Measurements from ENCODE around the gene ZNF860.

Gene ZNF860

GRCh38 chr3:32021748-32022147 lies 40.2 kb downstream of the ZNF860 start:
- H3K9me3 ChIP-seq (ENCODE audit: control insufficient read depth, insufficient read depth, low read length) = no peaks in the 10 kb centered on the region

DNA sequence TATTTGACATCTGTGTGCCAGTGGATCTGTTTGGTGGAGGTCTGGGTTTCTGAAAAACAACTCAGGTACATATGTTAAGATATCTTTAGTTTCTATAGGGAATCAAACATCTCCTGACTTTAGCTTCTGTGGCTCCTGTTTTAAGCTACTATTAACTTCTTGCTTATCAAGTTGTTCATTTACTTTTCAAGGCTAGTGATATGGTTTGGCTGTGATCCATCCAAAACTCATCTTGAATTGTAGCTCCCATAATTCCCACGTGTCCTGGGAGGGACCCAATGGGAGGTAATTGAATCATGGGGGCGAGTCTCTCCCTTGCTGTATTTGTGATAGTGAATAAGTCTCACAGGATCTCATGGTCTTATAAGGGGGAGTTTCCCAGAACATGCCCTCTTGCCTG lies 41.4 kb downstream of the ZNF860 start:
- Histone ChIP-seq H3K4me1 (ENCODE audit: insufficient read depth, low read length) (no peaks in the 10 kb centered on the region), H3K9ac (ENCODE audit: low read depth, low read length) (no peak overlapping the region), H3K9me3 (ENCODE audit: control insufficient read depth, insufficient read depth, low read length) (no peaks in the 10 kb centered on the region), H3K36me3 (ENCODE audit: insufficient read depth, low read length) (no peaks in the 10 kb centered on the region)

More at GRCh38 chr3:32021748-32022147, 40.2 kb downstream of the ZNF860 start:
- Histone ChIP-seq H3K9ac (ENCODE audit: low read depth, low read length) (no peak overlapping the region), H3K36me3 (ENCODE audit: insufficient read depth, low read length) (no peaks in the 10 kb centered on the region), H3K4me1 (ENCODE audit: insufficient read depth, low read length) (no peaks in the 10 kb centered on the region)

DNA sequence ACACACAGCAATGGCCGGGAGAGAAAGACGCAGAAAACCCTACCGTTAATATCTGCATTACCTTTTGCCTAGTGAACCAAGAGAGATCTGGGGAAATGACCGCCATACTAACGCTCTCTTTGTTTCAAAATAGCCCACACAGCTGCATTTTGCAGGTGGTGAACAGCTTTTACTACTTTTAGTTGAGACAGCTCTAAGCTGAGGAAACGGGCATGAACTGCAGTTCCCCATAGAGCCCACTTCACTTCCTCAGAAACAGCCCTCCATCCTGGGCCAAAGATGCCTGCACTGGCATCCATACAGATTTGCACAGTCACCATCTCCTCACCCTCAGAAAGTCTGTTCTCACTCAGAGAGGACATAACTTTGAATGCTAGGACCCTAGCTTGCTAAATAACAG lies 45.0 kb downstream of the ZNF860 start:
- no peaks in the 10 kb centered on the region for H3K4me1 ChIP-seq (ENCODE audit: insufficient read depth, low read length)
- no peaks in the 10 kb centered on the region for H3K36me3 ChIP-seq (ENCODE audit: insufficient read depth, low read length)
- H3K9ac ChIP-seq (ENCODE audit: low read depth, low read length) = no peak overlapping the region
- H3K9me3 ChIP-seq (ENCODE audit: control insufficient read depth, insufficient read depth, low read length) = no peaks in the 10 kb centered on the region

DNA sequence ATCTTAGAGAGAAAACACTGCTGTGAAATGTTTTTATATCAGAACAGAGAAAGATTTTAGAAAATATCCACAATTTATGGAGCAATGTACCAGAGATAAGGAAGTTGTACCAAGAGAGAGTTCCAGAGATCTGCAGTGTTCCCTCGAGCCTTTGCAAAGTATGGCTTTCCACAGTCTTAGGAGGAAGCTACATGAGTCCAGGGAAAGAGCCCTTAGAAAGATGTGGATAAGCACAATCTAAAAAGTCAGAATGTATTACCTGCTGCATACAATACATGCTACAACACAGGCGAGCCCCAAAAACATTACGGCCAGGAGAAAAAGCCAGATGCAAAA lies 56.4 kb downstream of the ZNF860 start:
- Histone ChIP-seq H3K4me1 (ENCODE audit: insufficient read depth, low read length) (0 out of 2 replicates have a peak, but pooled peaks cover 4% of the 10 kb centered on the region), H3K9ac (ENCODE audit: low read depth, low read length) (no peak overlapping the region), H3K36me3 (ENCODE audit: insufficient read depth, low read length) (no peaks in the 10 kb centered on the region), H3K9me3 (ENCODE audit: control insufficient read depth, insufficient read depth, low read length) (peaks cover 4% of the 10 kb centered on the region; the same call in 1 of the 2 replicates)

DNA sequence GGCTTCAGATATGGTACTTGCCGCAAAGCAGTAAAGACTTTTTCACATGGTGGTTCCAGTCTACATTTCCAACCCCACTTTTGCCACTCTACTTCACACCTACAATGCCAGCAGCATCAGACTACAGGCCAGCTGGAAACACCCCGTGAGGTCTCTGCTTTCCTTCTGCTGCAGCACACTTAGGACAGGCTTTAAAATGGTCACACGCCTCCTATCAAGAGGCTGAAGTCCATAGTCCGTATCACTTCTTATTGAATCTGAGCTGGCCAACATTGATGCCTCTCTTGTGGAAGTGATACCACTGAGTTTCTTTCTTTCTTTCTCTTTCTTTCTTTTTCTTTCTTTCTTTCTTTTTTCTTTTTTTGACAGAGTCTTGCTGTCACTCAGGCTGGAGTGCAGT lies 59.8 kb downstream of the ZNF860 start:
- Histone ChIP-seq H3K36me3 (ENCODE audit: insufficient read depth, low read length) (no peaks in the 10 kb centered on the region), H3K9me3 (ENCODE audit: control insufficient read depth, insufficient read depth, low read length) (peaks cover 10% of the 10 kb centered on the region; the same call in 1 of the 2 replicates)

More for the DNA sequence above, 59.8 kb downstream of the ZNF860 start:
- Histone ChIP-seq H3K4me1 (ENCODE audit: insufficient read depth, low read length) (peaks cover 15% of the 10 kb centered on the region), H3K9ac (ENCODE audit: low read depth, low read length) (no peak overlapping the region)
